OCI-LY1 (cell line): ENCODE data around the gene CLASRP.

Experiments used
- CTCF ChIP-seq: fragments of 200-600 bp; sonication (generic), shearing (Covaris generic); IDR thresholded peaks from 2 replicates; pipeline ENCODE4 v1.5.1; 2017; ENCODE audit warnings: mild to moderate bottlenecking, antibody characterized with exemption, low read length, moderate library complexity, mixed read lengths
- EZH2 ChIP-seq: fragments of 200-600 bp; sonication (generic), shearing (Covaris generic); IDR thresholded peaks from 2 replicates; pipeline ENCODE4 v1.8.0; 2017; ENCODE audit warnings: borderline replicate concordance, mixed run types, mild to moderate bottlenecking, antibody characterized with exemption, low read length, moderate library complexity, mixed read lengths

DNA sequence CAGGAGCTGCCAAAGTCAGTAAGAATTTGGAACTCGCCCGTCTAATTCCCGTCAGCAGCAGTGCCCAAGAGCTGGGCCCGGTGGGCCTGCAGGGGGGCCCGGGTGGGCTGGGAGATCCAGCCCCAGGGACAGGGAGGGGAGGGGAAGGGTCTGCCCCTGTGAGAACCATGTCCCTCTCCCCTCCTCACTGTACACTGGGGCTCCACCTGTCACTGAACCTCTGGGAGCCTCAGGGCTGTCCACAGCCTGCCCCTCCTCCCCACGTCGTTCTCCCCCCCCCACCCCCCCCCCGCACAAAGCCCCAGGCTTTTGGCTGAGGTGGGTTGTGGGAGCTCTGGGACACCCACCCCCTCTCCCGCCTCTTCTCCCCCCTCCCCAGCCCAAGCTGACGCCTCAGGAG lies 29.2 kb downstream of the CLASRP start:
- TF ChIP-seq EZH2, result no peak
- TF ChIP-seq CTCF, result no peak
